C4-2B (cell line): ENCODE data around the gene MRAS.

ENCODE experiments used
- CTCF ChIP-seq: fragments of 450-650 bp; conservative IDR thresholded peaks from 2 replicates; pipeline ENCODE4 v1.5.1; 2017; ENCODE audit warnings: mild to moderate bottlenecking
- ZFX ChIP-seq: fragments of 450-650 bp; IDR thresholded peaks from 2 replicates; pipeline ENCODE4 v1.6.1; 2017

DNA sequence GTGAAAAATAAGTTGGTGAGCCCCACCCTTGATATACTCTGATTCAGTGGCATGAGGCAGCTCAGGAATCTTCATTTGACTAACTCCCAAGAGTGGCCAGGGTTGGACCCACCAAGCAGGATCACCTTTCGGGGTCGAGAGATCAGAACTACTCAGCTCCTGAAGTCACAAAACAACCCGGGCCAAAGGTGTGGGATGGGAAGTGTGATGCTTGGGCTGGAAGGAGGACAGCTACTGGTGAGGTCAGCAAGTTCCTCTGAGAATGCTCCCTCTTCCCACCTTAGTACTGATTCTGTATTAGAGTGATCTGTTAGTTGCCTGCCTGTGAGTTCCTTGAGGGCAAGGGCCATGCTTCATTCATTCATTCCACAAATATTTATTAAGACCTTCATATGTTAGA is 101.1 kb downstream of the MRAS start:
- TF ChIP-seq CTCF = no peak
- no peak for TF ChIP-seq ZFX
